A673 (cell line): ENCODE measurements around the gene NHLH2.

Experiments used
- EZH2 ChIP-seq: fragments of 200-600 bp; sonication (generic); IDR thresholded peaks from 2 replicates; pipeline ENCODE4 v1.6.1; 2017; ENCODE audit warnings: borderline replicate concordance, low read depth, mild to moderate bottlenecking, mixed read lengths, antibody characterized with exemption, low read length; ENCODE audit not compliant: poor library complexity, severe bottlenecking
- TF ChIP-seq, protein P1 (sequence below): fragments of 300-800, 200-600 bp; sonication (generic); conservative IDR thresholded peaks from 2 replicates; pipeline ENCODE4 v1.5.1; 2017; ENCODE audit warnings: low read depth, mild to moderate bottlenecking, antibody characterized with exemption, low read length, moderate library complexity, mixed read lengths

DNA sequence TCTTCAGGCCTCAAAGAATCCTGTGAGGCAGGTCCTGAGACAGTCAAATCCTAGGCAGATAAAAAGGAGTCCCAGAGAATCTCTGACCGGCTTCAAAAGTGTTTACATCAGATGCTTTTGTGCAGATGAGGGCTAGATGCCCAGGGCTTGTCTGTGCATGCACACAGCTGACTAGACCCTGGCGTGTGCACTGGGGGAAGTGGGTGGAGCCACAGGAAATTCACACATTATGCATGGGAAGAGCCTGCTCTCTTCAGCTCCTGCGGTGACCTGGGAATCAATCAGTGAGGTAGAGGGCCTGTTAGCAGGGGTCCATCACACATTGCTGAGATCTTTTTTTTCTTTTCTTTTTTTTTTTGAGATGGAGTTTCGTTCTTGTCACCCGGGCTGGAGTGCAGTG, 36.6 kb upstream of the NHLH2 start:
- TF ChIP-seq, protein P1, sequence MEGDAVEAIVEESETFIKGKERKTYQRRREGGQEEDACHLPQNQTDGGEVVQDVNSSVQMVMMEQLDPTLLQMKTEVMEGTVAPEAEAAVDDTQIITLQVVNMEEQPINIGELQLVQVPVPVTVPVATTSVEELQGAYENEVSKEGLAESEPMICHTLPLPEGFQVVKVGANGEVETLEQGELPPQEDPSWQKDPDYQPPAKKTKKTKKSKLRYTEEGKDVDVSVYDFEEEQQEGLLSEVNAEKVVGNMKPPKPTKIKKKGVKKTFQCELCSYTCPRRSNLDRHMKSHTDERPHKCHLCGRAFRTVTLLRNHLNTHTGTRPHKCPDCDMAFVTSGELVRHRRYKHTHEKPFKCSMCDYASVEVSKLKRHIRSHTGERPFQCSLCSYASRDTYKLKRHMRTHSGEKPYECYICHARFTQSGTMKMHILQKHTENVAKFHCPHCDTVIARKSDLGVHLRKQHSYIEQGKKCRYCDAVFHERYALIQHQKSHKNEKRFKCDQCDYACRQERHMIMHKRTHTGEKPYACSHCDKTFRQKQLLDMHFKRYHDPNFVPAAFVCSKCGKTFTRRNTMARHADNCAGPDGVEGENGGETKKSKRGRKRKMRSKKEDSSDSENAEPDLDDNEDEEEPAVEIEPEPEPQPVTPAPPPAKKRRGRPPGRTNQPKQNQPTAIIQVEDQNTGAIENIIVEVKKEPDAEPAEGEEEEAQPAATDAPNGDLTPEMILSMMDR, result no peak
- no peak for TF ChIP-seq EZH2
